ENCODE data around the gene LRP3.

Gene LRP3

GRCh38 chr19:33239223-33239975 lies 45.3 kb downstream of the LRP3 start:
- H3K4me3 ChIP-seq (replicated peaks; ENCODE audit: low read depth, low read length): no peak overlapping the region
- no peak for TF ChIP-seq CTCF (IDR thresholded peaks at IDR 0.05; ENCODE audit: low read length, missing control alignments)
- no peak for DNase-seq (ENCODE audit: low read depth)

- no peak for DNase-seq (ENCODE audit: low read depth)
- H3K4me3 ChIP-seq (replicated peaks; ENCODE audit: low read depth, low read length): no peak overlapping the region
- no peak for TF ChIP-seq CTCF (IDR thresholded peaks at IDR 0.05; ENCODE audit: low read length, missing control alignments)
These were observed 46.1 kb downstream of the LRP3 start for GRCh38 chr19:33240181-33240771.

GRCh38 chr19:33241091-33241529 lies 47.0 kb downstream of the LRP3 start:
- DNase-seq (ENCODE audit: low read depth): no peak
- no peak overlapping the region for H3K4me3 ChIP-seq (replicated peaks; ENCODE audit: low read depth, low read length)
- no peak for TF ChIP-seq CTCF (IDR thresholded peaks at IDR 0.05; ENCODE audit: low read length, missing control alignments)

- TF ChIP-seq CTCF (IDR thresholded peaks at IDR 0.05; ENCODE audit: low read length, missing control alignments): peak; percentile 49
- no peak overlapping the region for H3K4me3 ChIP-seq (replicated peaks; ENCODE audit: low read depth, low read length)
- DNase-seq (ENCODE audit: low read depth): no peak
These were observed 47.5 kb downstream of the LRP3 start for GRCh38 chr19:33241530-33242101.

GRCh38 chr19:33242131-33242530 lies 48.0 kb downstream of the LRP3 start:
- no peak for TF ChIP-seq CTCF (IDR thresholded peaks at IDR 0.05; ENCODE audit: low read length, missing control alignments)
- no peak overlapping the region for H3K4me3 ChIP-seq (replicated peaks; ENCODE audit: low read depth, low read length)
- DNase-seq (ENCODE audit: low read depth): no peak

- DNase-seq (ENCODE audit: low read depth): no peak
- no peak for TF ChIP-seq CTCF (IDR thresholded peaks at IDR 0.05; ENCODE audit: low read length, missing control alignments)
These were observed 48.8 kb downstream of the LRP3 start for GRCh38 chr19:33242911-33243310.

More at GRCh38 chr19:33242911-33243310, 48.8 kb downstream of the LRP3 start:
- H3K4me3 ChIP-seq (replicated peaks; ENCODE audit: low read depth, low read length): no peak overlapping the region

Measured in fibroblast of pulmonary artery (primary cell).